Thyroid gland (tissue), 4 donors: Measurements from ENCODE around the gene CMTM1.

Experiments
- POLR2A ChIP-seq, 2 donors: fragments of 450-650 bp; IDR thresholded peaks; one replicate each; pipeline ENCODE4 v1.6.1; 2017; ENCODE audit warnings: antibody characterized with exemption in 2 of 2, mild to moderate bottlenecking in 2 of 2, moderate library complexity in 1 of 2
- TF ChIP-seq, protein P1 (sequence below), 6 experiments: fragments of 200-600 bp in 3 of 6; fragments of 450-650 bp in 3 of 6; sonication (generic) in 3 of 6; IDR thresholded peaks; one replicate each; pipeline ENCODE4 v1.5.1; 2016 to 2019; ENCODE audit warnings: antibody characterized with exemption in 6 of 6, mild to moderate bottlenecking in 2 of 6, inconsistent platforms in 1 of 6, moderate library complexity in 1 of 6

DNA sequence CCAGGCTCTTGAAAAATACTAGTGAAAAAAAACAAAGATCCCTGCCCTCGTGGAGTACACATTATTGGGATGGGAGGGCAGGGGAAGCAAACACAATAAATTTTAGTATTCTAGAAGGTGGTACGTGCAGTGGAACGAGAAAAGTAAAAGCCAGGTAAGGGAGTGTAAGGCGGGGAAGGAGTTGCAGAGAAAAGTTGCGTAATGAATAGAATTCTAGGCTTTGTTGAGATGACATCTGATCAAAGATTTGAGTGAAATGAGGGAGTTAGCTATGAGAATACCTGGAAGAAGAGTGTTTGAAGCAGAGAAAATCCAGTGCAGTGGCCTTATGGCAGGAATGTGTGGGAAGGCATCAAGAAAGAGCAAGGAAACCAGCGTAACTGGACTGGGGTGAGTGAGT lies 11.7 kb upstream of the CMTM1 start:
- no peak for TF ChIP-seq POLR2A (IDR thresholded peaks at IDR 0.05)
- TF ChIP-seq, protein P1, sequence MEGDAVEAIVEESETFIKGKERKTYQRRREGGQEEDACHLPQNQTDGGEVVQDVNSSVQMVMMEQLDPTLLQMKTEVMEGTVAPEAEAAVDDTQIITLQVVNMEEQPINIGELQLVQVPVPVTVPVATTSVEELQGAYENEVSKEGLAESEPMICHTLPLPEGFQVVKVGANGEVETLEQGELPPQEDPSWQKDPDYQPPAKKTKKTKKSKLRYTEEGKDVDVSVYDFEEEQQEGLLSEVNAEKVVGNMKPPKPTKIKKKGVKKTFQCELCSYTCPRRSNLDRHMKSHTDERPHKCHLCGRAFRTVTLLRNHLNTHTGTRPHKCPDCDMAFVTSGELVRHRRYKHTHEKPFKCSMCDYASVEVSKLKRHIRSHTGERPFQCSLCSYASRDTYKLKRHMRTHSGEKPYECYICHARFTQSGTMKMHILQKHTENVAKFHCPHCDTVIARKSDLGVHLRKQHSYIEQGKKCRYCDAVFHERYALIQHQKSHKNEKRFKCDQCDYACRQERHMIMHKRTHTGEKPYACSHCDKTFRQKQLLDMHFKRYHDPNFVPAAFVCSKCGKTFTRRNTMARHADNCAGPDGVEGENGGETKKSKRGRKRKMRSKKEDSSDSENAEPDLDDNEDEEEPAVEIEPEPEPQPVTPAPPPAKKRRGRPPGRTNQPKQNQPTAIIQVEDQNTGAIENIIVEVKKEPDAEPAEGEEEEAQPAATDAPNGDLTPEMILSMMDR (IDR thresholded peaks at IDR 0.05): no peak
